ENCODE data around the gene SC5D.

DNA sequence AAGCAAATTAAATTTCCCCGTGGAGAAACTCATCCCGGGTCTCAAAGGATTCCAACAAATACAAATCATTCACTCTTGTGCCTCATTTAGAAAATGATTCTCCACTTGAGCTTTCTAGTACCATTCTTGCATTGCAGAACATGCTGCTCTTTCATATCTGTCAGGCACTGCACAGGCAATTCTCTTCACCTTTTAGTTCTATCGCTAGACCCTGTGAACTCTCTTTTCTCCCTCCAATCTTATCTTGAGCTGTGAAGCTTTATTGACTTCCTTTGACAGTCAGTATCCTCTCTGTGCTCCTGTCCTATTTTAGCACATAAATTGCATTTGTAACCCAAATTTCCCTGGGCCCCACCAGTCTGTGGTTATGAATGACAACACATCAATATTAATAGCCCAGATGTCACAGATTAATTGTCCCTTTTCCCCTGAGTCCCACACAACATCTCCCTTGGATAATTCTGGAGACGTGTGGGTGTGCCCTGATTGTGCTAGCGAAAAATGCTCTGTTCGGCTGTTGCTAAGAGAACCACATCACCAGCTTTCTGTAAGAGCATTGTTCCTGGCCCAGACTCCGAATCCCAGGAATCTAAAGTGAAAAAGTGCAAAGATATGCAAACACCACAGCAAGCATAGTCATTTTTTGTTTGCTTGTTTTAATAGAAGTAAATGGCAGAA is 22.4 kb upstream of the SC5D start:
- TF ChIP-seq, protein P1, sequence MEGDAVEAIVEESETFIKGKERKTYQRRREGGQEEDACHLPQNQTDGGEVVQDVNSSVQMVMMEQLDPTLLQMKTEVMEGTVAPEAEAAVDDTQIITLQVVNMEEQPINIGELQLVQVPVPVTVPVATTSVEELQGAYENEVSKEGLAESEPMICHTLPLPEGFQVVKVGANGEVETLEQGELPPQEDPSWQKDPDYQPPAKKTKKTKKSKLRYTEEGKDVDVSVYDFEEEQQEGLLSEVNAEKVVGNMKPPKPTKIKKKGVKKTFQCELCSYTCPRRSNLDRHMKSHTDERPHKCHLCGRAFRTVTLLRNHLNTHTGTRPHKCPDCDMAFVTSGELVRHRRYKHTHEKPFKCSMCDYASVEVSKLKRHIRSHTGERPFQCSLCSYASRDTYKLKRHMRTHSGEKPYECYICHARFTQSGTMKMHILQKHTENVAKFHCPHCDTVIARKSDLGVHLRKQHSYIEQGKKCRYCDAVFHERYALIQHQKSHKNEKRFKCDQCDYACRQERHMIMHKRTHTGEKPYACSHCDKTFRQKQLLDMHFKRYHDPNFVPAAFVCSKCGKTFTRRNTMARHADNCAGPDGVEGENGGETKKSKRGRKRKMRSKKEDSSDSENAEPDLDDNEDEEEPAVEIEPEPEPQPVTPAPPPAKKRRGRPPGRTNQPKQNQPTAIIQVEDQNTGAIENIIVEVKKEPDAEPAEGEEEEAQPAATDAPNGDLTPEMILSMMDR (IDR thresholded peaks at IDR 0.05): no peak
- no peak for TF ChIP-seq POLR2A (IDR thresholded peaks at IDR 0.05)
